Measurements from ENCODE around the gene ADISSP. TPM values are rescaled to one million over a fixed set of nuclear protein-coding genes. Genes with fewer than 3 reads are reported as not detected.

Gene ADISSP
- total and polyA plus RNA-seq, 2 of the 13 experiments (the other 11 are each of a cell fraction or from before 2014, with no cell fraction given), result 38.3 to 90.6 TPM

DNA sequence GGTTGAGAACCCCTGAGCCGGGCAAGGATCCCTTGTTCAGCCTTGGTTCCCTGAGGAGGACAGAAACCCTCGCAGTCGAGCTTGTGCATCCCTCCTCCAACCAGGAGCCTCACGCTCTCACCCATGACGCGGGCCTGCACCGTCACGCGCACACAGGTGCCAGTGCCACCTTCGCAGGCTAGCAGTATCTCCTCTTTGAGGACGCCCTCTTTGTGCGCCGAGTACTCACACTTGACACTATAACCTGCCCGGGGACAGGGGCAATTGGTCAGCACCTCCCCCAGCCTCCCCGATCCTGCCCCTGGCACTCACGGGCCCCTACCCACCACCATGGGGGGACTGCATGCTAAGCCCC, 13.3 kb downstream of the ADISSP start:
- Histone ChIP-seq H4K20me1 (ENCODE audit: insufficient read depth, low read length) (no peaks in the 10 kb centered on the region), H3K4me3 (replicated peaks in 1 of 3; ENCODE audit: insufficient read depth in 1 of 3, low read depth in 2 of 3, low read length in 3 of 3) (no peak overlapping the region), H3K79me2 (ENCODE audit: insufficient read depth, low read length) (peaks cover 2% of the 10 kb centered on the region), H3K4me2 (ENCODE audit: low read depth, low read length) (no peak overlapping the region), H3K9me3 (ENCODE audit: low read length) (no peaks in the 10 kb centered on the region), H3K36me3 (replicated peaks in 1 of 2; ENCODE audit: control insufficient read depth in 1 of 2, insufficient read depth in 2 of 2, low read length in 2 of 2) (peaks cover 29 to 33% of the 10 kb centered on the region in 2 experiments; a peak in 4 of 5 replicates), H3K4me1 (ENCODE audit: insufficient read depth, low read length) (peaks cover 10% of the 10 kb centered on the region), H3K27ac (ENCODE audit: extremely low read length, insufficient read depth, low read length) (no peak overlapping the region), H3K27me3 (ENCODE audit: control insufficient read depth in 1 of 2, insufficient read depth in 2 of 2, low read length in 2 of 2) (0 out of 5 replicates have a peak, but pooled peaks cover 0 to under 1% of the 10 kb centered on the region in 2 experiments), H3K9ac (ENCODE audit: insufficient read depth, low read depth, low read length) (no peak overlapping the region), H2AFZ (ENCODE audit: low read length) (no peak overlapping the region)
- intact Hi-C loops (cut with micrococcal nuclease; ENCODE audit: unreplicated experiment) (no loop called here), in situ Hi-C loops (cut with HindIII; ENCODE audit: extremely low pct_ligation_motif_present, low pct_unique_long_range_greater_than_20kb) (no loop called here)
- CTCF ChIA-PET (ENCODE audit: low intra/inter-chr PET ratio, low total read pairs), result no interaction called here
- POLR2A ChIA-PET, result interaction anchor here (3.9 kb wide), 1 partner anchor 14 kb away, joined by 21 read pairs; the partner anchor contains the start of gene ADISSP
- DNase-seq (ENCODE audit: low spot score) (no peak), FAIRE-seq (no peak), ATAC-seq (no peak)
- BruUV-seq (replicated peaks), result no TSS peak
- 97% methylated on average over 16 of the region's 16 CpGs for WGBS (ENCODE audit: low lambda C conversion rate)
- TF ChIP-seq HOXA5 (CRISPR knock-in tag; IDR thresholded peaks at IDR 0.05) (no peak), ZNF616 (CRISPR knock-in tag; IDR thresholded peaks at IDR 0.05; ENCODE audit: low read depth) (no peak), TBX3 (IDR thresholded peaks at IDR 0.05; ENCODE audit: borderline replicate concordance) (no peak), ZNF253 (CRISPR knock-in tag; IDR thresholded peaks at IDR 0.05; ENCODE audit: borderline replicate concordance) (no peak), ZNF441 (CRISPR knock-in tag; IDR thresholded peaks at IDR 0.05; ENCODE audit: borderline replicate concordance) (no peak), RXRA (CRISPR knock-in tag; IDR thresholded peaks at IDR 0.05) (no peak), NONO (IDR thresholded peaks at IDR 0.05) (no peak), NONO (CRISPR knock-in tag; conservative IDR thresholded peaks at IDR 0.05) (no peak), ZNF12 (CRISPR knock-in tag; IDR thresholded peaks at IDR 0.05) (no peak), BRD4 (CRISPR knock-in tag; IDR thresholded peaks at IDR 0.05) (no peak), REPIN1 (CRISPR knock-in tag; IDR thresholded peaks at IDR 0.05; ENCODE audit: borderline replicate concordance, low read depth) (no peak), ZNF788 (CRISPR knock-in tag; IDR thresholded peaks at IDR 0.05; ENCODE audit: borderline replicate concordance) (no peak), ZNF687 (CRISPR knock-in tag; IDR thresholded peaks at IDR 0.05) (no peak), USF2 (IDR thresholded peaks at IDR 0.05; ENCODE audit: low read depth, low read length) (no peak), USF2 (CRISPR knock-in tag; IDR thresholded peaks at IDR 0.05; ENCODE audit: borderline replicate concordance) (no peak), ATF1 (CRISPR knock-in tag; IDR thresholded peaks at IDR 0.05) (no peak)
- TF ChIP-seq, protein P1, sequence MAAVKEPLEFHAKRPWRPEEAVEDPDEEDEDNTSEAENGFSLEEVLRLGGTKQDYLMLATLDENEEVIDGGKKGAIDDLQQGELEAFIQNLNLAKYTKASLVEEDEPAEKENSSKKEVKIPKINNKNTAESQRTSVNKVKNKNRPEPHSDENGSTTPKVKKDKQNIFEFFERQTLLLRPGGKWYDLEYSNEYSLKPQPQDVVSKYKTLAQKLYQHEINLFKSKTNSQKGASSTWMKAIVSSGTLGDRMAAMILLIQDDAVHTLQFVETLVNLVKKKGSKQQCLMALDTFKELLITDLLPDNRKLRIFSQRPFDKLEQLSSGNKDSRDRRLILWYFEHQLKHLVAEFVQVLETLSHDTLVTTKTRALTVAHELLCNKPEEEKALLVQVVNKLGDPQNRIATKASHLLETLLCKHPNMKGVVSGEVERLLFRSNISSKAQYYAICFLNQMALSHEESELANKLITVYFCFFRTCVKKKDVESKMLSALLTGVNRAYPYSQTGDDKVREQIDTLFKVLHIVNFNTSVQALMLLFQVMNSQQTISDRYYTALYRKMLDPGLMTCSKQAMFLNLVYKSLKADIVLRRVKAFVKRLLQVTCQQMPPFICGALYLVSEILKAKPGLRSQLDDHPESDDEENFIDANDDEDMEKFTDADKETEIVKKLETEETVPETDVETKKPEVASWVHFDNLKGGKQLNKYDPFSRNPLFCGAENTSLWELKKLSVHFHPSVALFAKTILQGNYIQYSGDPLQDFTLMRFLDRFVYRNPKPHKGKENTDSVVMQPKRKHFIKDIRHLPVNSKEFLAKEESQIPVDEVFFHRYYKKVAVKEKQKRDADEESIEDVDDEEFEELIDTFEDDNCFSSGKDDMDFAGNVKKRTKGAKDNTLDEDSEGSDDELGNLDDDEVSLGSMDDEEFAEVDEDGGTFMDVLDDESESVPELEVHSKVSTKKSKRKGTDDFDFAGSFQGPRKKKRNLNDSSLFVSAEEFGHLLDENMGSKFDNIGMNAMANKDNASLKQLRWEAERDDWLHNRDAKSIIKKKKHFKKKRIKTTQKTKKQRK (IDR thresholded peaks at IDR 0.05; ENCODE audit: low read length), result no peak

All from HepG2 (cell line).